IPS-NIHi11 (cell line): ENCODE data around the gene SLC45A1.

Experiments
- DNase-seq: peaks from one replicate; pipeline ENCODE4 v3.0.0; 2012; ENCODE audit warnings: mixed read lengths, low spot score

The SLC45A1 gene

DNA sequence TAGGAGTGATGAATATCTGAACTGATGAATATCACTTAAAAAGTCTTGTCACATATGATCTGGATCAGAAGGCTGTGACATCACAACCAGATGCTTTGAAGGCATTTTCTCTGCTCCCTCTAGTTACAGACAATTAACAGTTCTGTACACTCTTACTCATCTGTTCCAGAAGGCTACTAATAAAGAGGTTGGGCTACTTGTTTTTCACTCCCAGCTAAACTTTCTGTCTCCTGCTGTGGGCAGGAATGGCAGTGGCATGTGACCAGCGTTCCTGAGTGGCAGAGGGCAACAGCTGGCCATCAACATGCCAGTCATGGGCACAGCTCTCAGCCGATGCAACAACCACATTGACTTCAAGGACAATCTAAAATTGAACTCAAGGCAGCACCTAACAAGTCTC is 66.7 kb downstream of the SLC45A1 start:
- DNase-seq, result no peak

DNA sequence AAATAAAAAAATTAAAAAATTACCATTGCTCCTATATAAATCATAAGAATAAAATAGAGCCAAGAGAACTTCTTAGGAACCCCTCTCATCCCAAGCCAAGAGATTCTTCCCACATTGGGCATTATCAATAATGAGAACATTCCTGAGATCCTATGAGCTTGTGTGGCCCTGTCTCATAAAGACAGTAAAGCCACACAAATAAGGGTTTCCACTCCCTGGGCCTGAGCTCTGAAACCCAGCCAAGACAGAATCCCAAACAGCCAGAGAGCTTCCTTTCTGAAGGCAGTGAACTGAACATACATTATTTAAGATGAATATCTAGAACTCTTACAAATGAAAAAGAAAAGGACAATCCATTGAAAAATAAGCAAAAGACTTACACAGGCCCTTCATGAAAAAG is 68.3 kb downstream of the SLC45A1 start:
- DNase-seq, result no peak

DNA sequence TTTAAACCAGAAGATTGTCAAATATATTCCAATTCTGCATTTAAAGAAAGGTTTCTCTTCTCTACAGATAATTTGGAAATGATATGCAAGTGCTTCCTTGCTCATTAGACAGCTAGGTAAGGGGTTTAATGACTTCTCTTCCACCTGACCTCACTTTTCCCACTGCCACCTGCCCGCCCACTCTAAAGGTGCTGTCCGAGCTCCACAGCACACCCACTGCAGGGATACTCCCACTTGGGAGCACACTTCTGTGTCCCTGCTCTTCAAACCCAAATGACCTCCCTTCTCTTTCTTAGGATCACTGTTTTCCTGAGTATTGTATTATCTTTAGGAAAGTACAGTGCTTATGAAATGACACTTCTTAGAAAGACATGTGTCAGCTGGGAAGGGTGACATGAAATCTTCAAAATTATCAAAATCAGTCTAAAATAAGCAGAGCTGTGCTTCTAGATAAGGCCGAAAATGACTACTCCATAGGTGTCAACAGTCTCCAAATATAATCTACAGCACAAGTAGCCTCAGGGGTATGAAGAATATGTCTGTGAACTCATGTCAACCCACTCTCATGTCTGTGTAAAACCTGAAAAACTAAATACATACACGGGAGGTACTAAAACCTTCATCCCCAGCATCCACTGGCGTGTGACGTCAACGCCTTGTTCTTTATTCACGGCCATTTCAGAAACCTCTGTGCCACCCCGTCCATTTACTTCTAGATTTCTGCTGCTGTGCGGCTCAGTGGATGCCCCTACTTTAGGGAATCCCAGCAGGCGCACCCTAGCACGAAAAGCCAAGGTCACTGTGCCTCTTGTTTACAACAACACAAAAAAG is 71.0 kb downstream of the SLC45A1 start:
- no peak for DNase-seq

DNA sequence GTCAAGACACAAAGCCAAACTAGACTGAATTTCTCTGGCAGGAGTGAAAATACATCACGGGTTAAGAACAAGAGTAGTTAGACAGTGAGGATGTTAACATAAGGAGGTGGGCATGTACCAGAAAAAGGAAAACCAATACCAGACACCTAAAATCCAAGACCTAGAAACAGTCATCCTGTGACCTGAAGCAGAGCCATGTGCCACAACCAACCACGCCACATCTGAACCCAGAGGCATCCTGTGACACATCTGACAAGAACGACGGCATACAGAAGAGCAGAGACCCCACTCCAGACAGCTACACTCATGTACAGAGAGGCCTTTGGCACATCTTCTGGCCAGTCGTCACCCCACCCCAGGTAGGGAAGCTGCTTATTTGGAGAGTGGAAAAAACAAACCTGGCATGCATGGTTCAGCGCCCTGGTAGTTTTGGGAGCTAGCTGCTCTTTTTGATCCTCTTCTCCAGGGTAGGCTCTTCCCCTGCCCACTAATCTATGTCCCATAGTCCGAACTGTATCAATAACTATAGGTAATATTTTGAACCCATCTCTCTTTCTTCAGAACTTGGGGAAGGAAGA is 72.1 kb downstream of the SLC45A1 start:
- DNase-seq, result no peak

DNA sequence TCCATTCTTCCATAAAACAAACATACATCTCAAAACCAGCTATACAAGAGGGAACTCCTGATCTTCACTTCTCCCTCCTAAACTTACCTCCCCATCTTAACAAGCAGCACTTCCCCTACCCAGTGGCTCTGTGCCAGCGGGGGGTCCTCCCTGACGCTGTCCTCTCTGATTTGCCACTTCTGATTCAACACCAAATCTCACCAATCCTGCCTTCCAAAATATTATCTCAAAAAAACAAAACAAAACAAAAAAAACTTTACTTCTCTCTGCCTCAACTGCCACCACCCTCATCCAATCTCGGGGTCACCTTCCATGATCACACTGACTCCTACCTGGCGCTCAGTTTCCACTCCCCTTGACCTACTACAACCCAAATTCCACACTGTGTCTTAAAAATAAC is 72.8 kb downstream of the SLC45A1 start:
- DNase-seq, result no peak

DNA sequence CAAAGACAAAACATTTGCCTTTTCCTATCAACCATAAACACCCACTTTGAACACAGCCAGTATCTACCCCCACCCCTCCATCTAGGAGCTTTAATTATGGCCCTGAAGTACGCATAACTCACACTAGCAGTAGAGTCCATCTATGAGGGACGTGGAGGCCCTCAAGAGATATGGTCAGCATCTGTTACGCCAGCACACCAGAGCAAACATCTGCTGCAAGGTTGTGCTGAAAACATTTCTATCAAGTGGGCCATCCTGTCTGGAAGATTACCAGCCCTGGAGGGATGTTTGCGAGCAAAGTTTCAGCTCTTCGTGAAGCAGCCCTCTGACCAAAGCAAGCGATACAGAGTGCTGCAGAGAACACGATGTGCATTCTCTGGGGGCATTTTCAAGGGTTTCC is 74.6 kb downstream of the SLC45A1 start:
- no peak for DNase-seq
